CD4-positive, CD25-positive, alpha-beta regulatory T cell (primary cell): ENCODE results near the gene E2F7. TPM values are rescaled to one million over a fixed set of nuclear protein-coding genes. Genes with fewer than 3 reads are reported as not detected.
A peak's percentile ranks its signal among the peaks of the same experiment; 100 is the strongest.

Experiments used
- ATAC-seq, 2 donors: fragments of 150-1000 bp; cut with Tn5 transposase; one replicate each; pipeline ENCODE4 v1.10.0; 2021; ENCODE audit warnings: low read depth in 2 of 2, moderate number of reproducible peaks in 2 of 2, moderate library complexity in 1 of 2
- DNase-seq, 3 donors: peaks; one replicate each; pipeline versions ENCODE4 v3.0.0 to v3.0.0-alpha.2; 2012 to 2022; ENCODE audit warnings: mixed read lengths in 1 of 3
- H3K27ac ChIP-seq: one replicate; pipeline ENCODE4 v1.7.0; 2013; ENCODE audit warnings: mild to moderate bottlenecking, low read length; ENCODE audit not compliant: insufficient read depth, poor library complexity, severe bottlenecking
- H3K27me3 ChIP-seq: one replicate; pipeline ENCODE4 v1.7.0; 2013; ENCODE audit warnings: low read length; ENCODE audit not compliant: control insufficient read depth, insufficient read depth
- H3K36me3 ChIP-seq: one replicate; pipeline ENCODE4 v1.7.0; 2013; ENCODE audit warnings: mild to moderate bottlenecking, low read length, moderate library complexity; ENCODE audit not compliant: control insufficient read depth, insufficient read depth
- H3K4me1 ChIP-seq: 2 replicates; pipeline ENCODE4 v1.7.0; 2013; ENCODE audit warnings: mild to moderate bottlenecking, low read length; ENCODE audit not compliant: insufficient read depth, control insufficient read depth, poor library complexity, severe bottlenecking
- H3K4me3 ChIP-seq: one replicate; pipeline ENCODE4 v1.7.0; 2013; ENCODE audit warnings: low read depth, mild to moderate bottlenecking, low read length, moderate library complexity
- H3K9me3 ChIP-seq, 2 experiments: 1 replicate in 1 of 2; 2 replicates in 1 of 2; pipeline ENCODE4 v1.7.0; 2013; ENCODE audit warnings: low read length in 2 of 2, mild to moderate bottlenecking in 1 of 2, moderate library complexity in 1 of 2; ENCODE audit not compliant: control insufficient read depth in 2 of 2
- H3K27ac Mint-ChIP-seq, 3 donors: one replicate each; pipeline ENCODE4 v1.8.0; 2020 to 2022; ENCODE audit warnings: mild to moderate bottlenecking in 3 of 3, mixed read lengths in 3 of 3, moderate library complexity in 2 of 3
- H3K27me3 Mint-ChIP-seq: one replicate; pipeline ENCODE4 v1.8.0; 2022; ENCODE audit warnings: mild to moderate bottlenecking, mixed read lengths
- H3K36me3 Mint-ChIP-seq: one replicate; pipeline ENCODE4 v1.8.0; 2020; ENCODE audit warnings: mixed read lengths
- H3K4me1 Mint-ChIP-seq, 4 donors: one replicate each; pipeline ENCODE4 v1.8.0; 2020 to 2022; ENCODE audit warnings: mixed read lengths in 4 of 4, mild to moderate bottlenecking in 1 of 4
- H3K4me3 Mint-ChIP-seq, 4 donors: one replicate each; pipeline ENCODE4 v1.8.0; 2020 to 2022; ENCODE audit warnings: mild to moderate bottlenecking in 4 of 4, mixed read lengths in 4 of 4, moderate library complexity in 3 of 4
- H3K9me3 Mint-ChIP-seq, 7 donors: one replicate each; pipeline ENCODE4 v1.8.0; 2020 to 2022; ENCODE audit warnings: mixed read lengths in 7 of 7, mild to moderate bottlenecking in 3 of 7, moderate library complexity in 2 of 7
- polyA plus RNA-seq, 4 donors: library from polyadenylated mRNA; unstranded; fragments of 300-500 nt; fragmentation: Illumina TruSeq; gene quantifications; one replicate each; pipeline ENCODE4 v1.2.3, GENCODE V29; 2021
- total RNA-seq: library from RNA; stranded (reverse); gene quantifications from one replicate; pipeline ENCODE4 v1.2.3, GENCODE V29; 2022

Gene E2F7, protein sequence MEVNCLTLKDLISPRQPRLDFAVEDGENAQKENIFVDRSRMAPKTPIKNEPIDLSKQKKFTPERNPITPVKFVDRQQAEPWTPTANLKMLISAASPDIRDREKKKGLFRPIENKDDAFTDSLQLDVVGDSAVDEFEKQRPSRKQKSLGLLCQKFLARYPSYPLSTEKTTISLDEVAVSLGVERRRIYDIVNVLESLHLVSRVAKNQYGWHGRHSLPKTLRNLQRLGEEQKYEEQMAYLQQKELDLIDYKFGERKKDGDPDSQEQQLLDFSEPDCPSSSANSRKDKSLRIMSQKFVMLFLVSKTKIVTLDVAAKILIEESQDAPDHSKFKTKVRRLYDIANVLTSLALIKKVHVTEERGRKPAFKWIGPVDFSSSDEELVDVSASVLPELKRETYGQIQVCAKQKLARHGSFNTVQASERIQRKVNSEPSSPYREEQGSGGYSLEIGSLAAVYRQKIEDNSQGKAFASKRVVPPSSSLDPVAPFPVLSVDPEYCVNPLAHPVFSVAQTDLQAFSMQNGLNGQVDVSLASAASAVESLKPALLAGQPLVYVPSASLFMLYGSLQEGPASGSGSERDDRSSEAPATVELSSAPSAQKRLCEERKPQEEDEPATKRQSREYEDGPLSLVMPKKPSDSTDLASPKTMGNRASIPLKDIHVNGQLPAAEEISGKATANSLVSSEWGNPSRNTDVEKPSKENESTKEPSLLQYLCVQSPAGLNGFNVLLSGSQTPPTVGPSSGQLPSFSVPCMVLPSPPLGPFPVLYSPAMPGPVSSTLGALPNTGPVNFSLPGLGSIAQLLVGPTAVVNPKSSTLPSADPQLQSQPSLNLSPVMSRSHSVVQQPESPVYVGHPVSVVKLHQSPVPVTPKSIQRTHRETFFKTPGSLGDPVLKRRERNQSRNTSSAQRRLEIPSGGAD
- 1.6 TPM for total RNA-seq
- under 1 TPM in 2 of 4 donors, not detected in 2; 0.13 to 0.21 TPM for polyA plus RNA-seq

DNA sequence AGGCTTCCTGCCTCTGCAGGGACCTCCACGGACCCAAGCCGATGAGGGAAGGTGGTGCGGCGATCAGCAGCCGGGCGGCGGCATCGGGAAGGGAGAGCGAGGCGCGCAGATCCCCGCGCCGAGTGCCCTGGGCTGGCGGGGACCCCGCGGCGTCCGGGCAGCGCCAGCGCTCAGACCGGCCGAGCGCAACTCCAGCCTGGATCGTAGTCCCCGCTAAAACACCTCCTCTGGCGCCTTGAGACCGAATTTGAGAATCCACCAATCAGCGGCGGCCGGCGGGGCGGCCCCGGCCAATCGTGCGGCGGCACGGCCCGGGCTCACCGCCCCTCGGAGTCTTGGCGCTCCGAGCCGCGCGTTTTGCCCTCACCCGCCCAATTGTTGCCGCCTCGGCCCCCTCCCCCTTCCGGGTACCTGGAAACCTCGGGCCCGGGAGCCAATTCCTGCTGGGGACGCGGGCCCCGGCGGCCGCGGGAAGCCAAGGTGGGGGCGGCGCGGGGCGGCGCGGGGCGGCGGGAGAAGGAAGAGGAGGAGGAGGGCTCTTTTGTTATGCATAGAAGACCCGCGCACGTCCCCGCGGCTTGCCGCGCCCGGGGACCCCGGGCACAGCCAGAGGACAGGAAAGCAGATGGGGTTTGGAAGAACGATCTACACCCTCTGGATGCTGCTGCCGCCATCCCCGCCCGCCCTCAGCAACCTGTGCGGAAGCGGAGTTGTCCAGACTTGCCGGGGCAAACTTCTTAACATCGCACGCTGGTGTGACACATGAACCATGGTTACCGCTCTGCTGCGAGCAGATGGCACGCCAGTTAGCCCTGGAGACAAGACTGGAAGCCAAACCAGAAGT, at the start of gene E2F7:
TSS of gene E2F7 (minus strand) at position 209 of the 844 bp plus-strand sequence. CDS start 934 bp downstream, outside the sequence.
- H3K27ac ChIP-seq, result peak within 1 kb of the TSS; percentile 10
- peak within 1 kb of the TSS; percentile 27 to 50 (median 27) for H3K27ac Mint-ChIP-seq
- H3K27me3 Mint-ChIP-seq, result no peaks in the 10 kb centered on the region
- H3K9me3 ChIP-seq, result no peaks in the 10 kb centered on the region
- peak within 1 kb of the TSS; percentile 81 to 93 (median 86) for H3K4me3 Mint-ChIP-seq
- H3K36me3 Mint-ChIP-seq, result no peaks in the 10 kb centered on the region
- H3K9me3 Mint-ChIP-seq, result no peaks in the 10 kb centered on the region
- peak within 1 kb of the TSS; percentile 83 for H3K4me3 ChIP-seq
- DNase-seq (peak; percentile 79 to 88 (median 80)), ATAC-seq (peak; percentile 86 to 88)
- H3K4me1 Mint-ChIP-seq, result peaks cover 4 to 25% (median 18%) of the 10 kb centered on the region in 4 donors
- H3K4me1 ChIP-seq, result peaks cover 19% of the 10 kb centered on the region
- peaks cover 3% of the 10 kb centered on the region for H3K27me3 ChIP-seq
- H3K36me3 ChIP-seq, result no peaks in the 10 kb centered on the region

DNA sequence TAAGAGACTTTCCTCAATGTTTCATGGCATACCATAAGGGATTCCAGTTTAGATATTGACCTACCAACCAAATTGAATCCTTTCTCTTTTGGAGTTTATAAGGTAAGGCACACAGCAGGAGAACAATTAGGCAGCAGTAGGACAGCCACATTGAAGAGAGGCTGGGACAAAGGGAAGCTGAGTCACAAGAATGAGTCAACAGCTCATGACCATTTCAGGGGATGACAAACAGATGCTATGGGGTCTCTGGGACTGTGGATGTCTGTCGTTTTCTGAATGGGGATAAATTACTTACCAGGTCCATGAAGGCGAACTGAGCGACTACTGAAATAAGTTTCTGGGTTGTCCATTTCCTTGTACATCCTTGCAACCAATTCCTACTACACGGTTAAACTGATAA, 48.6 kb upstream of the E2F7 start:
- no peak for DNase-seq
- no peak for ATAC-seq
- Mint-ChIP-seq H3K36me3 (no peaks in the 10 kb centered on the region), H3K27me3 (no peaks in the 10 kb centered on the region), H3K4me3 (no peak overlapping the region), H3K9me3 (peaks cover 0 to 6% (median 1%) of the 10 kb centered on the region in 7 donors), H3K27ac (no peak overlapping the region), H3K4me1 (no peaks in the 10 kb centered on the region)
- Histone ChIP-seq H3K27ac (no peak overlapping the region), H3K9me3 (no peaks in the 10 kb centered on the region), H3K36me3 (no peaks in the 10 kb centered on the region), H3K4me1 (no peaks in the 10 kb centered on the region), H3K4me3 (no peak overlapping the region), H3K27me3 (no peaks in the 10 kb centered on the region)

- Mint-ChIP-seq H3K27ac (no peak overlapping the region), H3K9me3 (peaks cover 0 to 7% (median 3%) of the 10 kb centered on the region in 7 donors), H3K4me3 (no peak overlapping the region), H3K4me1 (no peaks in the 10 kb centered on the region), H3K27me3 (no peaks in the 10 kb centered on the region), H3K36me3 (no peaks in the 10 kb centered on the region)
- Histone ChIP-seq H3K9me3 (no peaks in the 10 kb centered on the region), H3K4me1 (no peaks in the 10 kb centered on the region), H3K27ac (no peak overlapping the region), H3K4me3 (no peak overlapping the region), H3K27me3 (no peaks in the 10 kb centered on the region), H3K36me3 (no peaks in the 10 kb centered on the region)
- ATAC-seq (no peak), DNase-seq (no peak)
These were observed 43.3 kb upstream of the E2F7 start for GRCh38 chr12:77108707-77109106.

DNA sequence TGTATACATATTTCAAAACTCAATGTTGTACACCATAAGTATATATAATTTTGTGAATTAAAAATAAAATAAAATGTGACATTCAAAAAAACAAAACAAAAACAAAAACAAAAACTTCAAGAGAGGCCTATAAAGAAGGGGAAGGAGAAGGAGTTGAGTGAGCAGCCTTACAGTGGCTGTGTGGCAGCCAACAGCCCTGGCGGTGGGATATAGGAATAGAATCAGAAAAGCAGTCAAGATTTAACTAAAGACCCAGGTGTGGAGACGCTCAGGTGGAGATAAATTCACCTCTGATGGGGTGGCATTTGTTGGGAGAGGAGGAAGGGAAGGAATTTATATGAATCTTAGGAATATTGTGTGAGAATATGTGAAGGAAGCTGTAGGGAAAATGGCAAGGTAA, 41.8 kb upstream of the E2F7 start:
- Mint-ChIP-seq H3K4me1 (no peaks in the 10 kb centered on the region), H3K27me3 (no peaks in the 10 kb centered on the region), H3K27ac (no peak overlapping the region), H3K4me3 (no peak overlapping the region), H3K36me3 (no peaks in the 10 kb centered on the region), H3K9me3 (peaks cover 0 to 10% (median 3%) of the 10 kb centered on the region in 7 donors)
- no peaks in the 10 kb centered on the region for H3K9me3 ChIP-seq
- no peak overlapping the region for H3K27ac ChIP-seq
- DNase-seq, result no peak
- H3K36me3 ChIP-seq, result no peaks in the 10 kb centered on the region
- H3K4me1 ChIP-seq, result no peaks in the 10 kb centered on the region
- no peak overlapping the region for H3K4me3 ChIP-seq
- no peaks in the 10 kb centered on the region for H3K27me3 ChIP-seq
- no peak for ATAC-seq

DNA sequence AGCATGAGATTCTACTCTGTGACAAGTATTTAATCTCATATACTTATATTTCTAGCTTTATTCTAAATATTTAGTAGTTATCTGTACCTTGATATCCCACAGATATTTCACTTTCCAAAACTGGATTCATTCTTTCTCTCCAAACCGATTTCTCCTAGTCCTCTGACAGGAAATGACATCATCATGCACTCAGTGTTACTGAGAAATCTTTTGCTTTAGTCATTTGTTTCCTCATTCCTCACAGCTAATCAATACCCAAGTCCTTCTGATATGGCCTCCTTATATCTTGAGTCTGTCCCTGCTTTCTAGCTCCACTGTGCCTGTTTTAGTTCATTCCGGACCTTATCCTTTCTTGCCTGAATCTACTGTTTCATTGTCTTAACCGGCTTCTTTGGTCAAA, 39.4 kb upstream of the E2F7 start:
- no peak overlapping the region for H3K27ac Mint-ChIP-seq
- Histone ChIP-seq H3K4me3 (no peak overlapping the region), H3K27me3 (no peaks in the 10 kb centered on the region), H3K27ac (no peak overlapping the region), H3K9me3 (no peaks in the 10 kb centered on the region), H3K36me3 (no peaks in the 10 kb centered on the region), H3K4me1 (no peaks in the 10 kb centered on the region)
- H3K9me3 Mint-ChIP-seq, result peaks cover 0 to 10% (median 0%) of the 10 kb centered on the region in 7 donors
- H3K27me3 Mint-ChIP-seq, result peaks cover 4% of the 10 kb centered on the region
- no peaks in the 10 kb centered on the region for H3K36me3 Mint-ChIP-seq
- H3K4me1 Mint-ChIP-seq, result no peaks in the 10 kb centered on the region
- no peak overlapping the region for H3K4me3 Mint-ChIP-seq
- DNase-seq (no peak), ATAC-seq (no peak)

- DNase-seq (no peak), ATAC-seq (no peak)
- H3K27me3 ChIP-seq, result no peaks in the 10 kb centered on the region
- H3K9me3 Mint-ChIP-seq, result peaks cover 0 to 10% (median 0%) of the 10 kb centered on the region in 7 donors
- no peaks in the 10 kb centered on the region for H3K9me3 ChIP-seq
- peaks cover 4% of the 10 kb centered on the region for H3K27me3 Mint-ChIP-seq
- no peak overlapping the region for H3K27ac ChIP-seq
- H3K36me3 ChIP-seq, result no peaks in the 10 kb centered on the region
- H3K36me3 Mint-ChIP-seq, result no peaks in the 10 kb centered on the region
- H3K27ac Mint-ChIP-seq, result no peak overlapping the region
- H3K4me1 ChIP-seq, result no peaks in the 10 kb centered on the region
- no peak overlapping the region for H3K4me3 ChIP-seq
- H3K4me3 Mint-ChIP-seq, result no peak overlapping the region
- H3K4me1 Mint-ChIP-seq, result no peaks in the 10 kb centered on the region
These were observed 38.9 kb upstream of the E2F7 start for GRCh38 chr12:77104286-77104685.

DNA sequence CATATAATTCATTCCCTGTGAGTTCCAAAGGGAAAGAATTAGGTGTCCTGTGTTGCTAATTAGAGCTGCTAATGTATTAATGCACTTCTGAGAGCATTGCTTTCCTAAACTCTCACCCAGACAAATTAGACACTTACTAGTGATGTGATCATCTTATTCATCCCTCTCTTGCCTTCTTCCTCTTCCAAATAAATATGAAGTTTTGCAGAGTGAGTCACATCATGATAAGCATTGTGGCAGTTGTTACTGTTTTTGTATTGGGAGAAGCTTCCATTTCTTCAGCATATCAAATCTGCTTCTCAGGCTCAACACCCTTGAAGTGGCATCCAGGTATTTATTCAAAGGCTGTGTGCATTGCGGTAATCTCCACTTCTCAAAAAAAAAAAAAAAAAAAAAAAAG, 37.3 kb upstream of the E2F7 start:
- ATAC-seq, result no peak
- Histone ChIP-seq H3K27ac (no peak overlapping the region), H3K4me1 (no peaks in the 10 kb centered on the region), H3K27me3 (no peaks in the 10 kb centered on the region), H3K4me3 (no peak overlapping the region), H3K36me3 (no peaks in the 10 kb centered on the region), H3K9me3 (no peaks in the 10 kb centered on the region)
- Mint-ChIP-seq H3K27me3 (peaks cover 4% of the 10 kb centered on the region), H3K27ac (no peak overlapping the region), H3K9me3 (peaks cover 0 to 10% (median 0%) of the 10 kb centered on the region in 7 donors), H3K4me3 (no peak overlapping the region), H3K4me1 (no peaks in the 10 kb centered on the region), H3K36me3 (no peaks in the 10 kb centered on the region)
- DNase-seq, result no peak
